SK-N-MC (cell line): ENCODE data around the gene MYADML2.

Source experiments
- DNase-seq: peaks from one replicate; pipeline ENCODE4 v3.0.0-alpha.2; 2011; ENCODE audit warnings: low read depth, low spot score
- H3K27ac ChIP-seq: fragments of 200-600 bp; sonication (generic); 2 replicates; pipeline ENCODE4 v1.5.1; 2016; ENCODE audit warnings: mixed run types
- H3K36me3 ChIP-seq: fragments of 200-600 bp; sonication (generic); 2 replicates; pipeline ENCODE4 v1.6.1; 2017; ENCODE audit warnings: antibody characterized with exemption, low read length, mixed read lengths; ENCODE audit not compliant: insufficient read depth
- H3K4me3 ChIP-seq: fragments of 200-600 bp; sonication (generic); 2 replicates; pipeline ENCODE4 v1.5.1; 2016
- H3K9ac ChIP-seq: fragments of 200-600 bp; sonication (generic); 2 replicates; pipeline ENCODE4 v1.8.0; 2017; ENCODE audit warnings: mixed run types, mixed read lengths; ENCODE audit not compliant: insufficient read length
- H3K9me3 ChIP-seq: fragments of 200-600 bp; sonication (generic); 2 replicates; pipeline ENCODE4 v1.6.1; 2017; ENCODE audit warnings: low read depth, mild to moderate bottlenecking, antibody characterized with exemption, low read length, moderate library complexity, mixed read lengths
- EZH2 ChIP-seq: fragments of 200-600 bp; sonication (generic); IDR thresholded peaks from one replicate; pipeline ENCODE4 v1.6.1; 2017; ENCODE audit warnings: antibody characterized with exemption
- FOXP2 ChIP-seq: optimal IDR thresholded peaks from 2 replicates; pipeline ENCODE3; 2011; ENCODE audit warnings: mild to moderate bottlenecking, moderate library complexity; ENCODE audit not compliant: insufficient read depth; ENCODE audit errors: extremely low read length, control extremely low read depth
- POLR2AphosphoS5 ChIP-seq: IDR thresholded peaks from 2 replicates; pipeline ENCODE4 v1.6.1; 2012; ENCODE audit warnings: mild to moderate bottlenecking, low read depth, low read length, borderline replicate concordance

The MYADML2 gene

GRCh38 chr17:81895400-81895799 lies 51.6 kb downstream of the MYADML2 start:
- Histone ChIP-seq H3K9ac (no peak overlapping the region), H3K36me3 (peaks cover 27% of the 10 kb centered on the region), H3K4me3 (no peak overlapping the region), H3K9me3 (no peaks in the 10 kb centered on the region), H3K27ac (no peak overlapping the region)
- TF ChIP-seq EZH2 (no peak), POLR2AphosphoS5 (no peak), FOXP2 (no peak)
- no peak for DNase-seq

GRCh38 chr17:81891303-81891552 lies 55.8 kb downstream of the MYADML2 start:
- H3K9me3 ChIP-seq, result no peaks in the 10 kb centered on the region
- no peak for TF ChIP-seq POLR2AphosphoS5
- no peak for TF ChIP-seq FOXP2
- no peak for TF ChIP-seq EZH2
- peak overlapping the region; percentile 80 for H3K4me3 ChIP-seq
- peaks cover 55% of the 10 kb centered on the region for H3K36me3 ChIP-seq
- H3K27ac ChIP-seq, result peak overlapping the region; percentile 85
- DNase-seq, result no peak
- peak overlapping the region; percentile 93 for H3K9ac ChIP-seq

GRCh38 chr17:81890447-81891302 lies 56.4 kb downstream of the MYADML2 start:
- Histone ChIP-seq H3K27ac (peak overlapping the region; percentile 85), H3K9me3 (no peaks in the 10 kb centered on the region), H3K36me3 (peaks cover 58% of the 10 kb centered on the region), H3K4me3 (peak overlapping the region; percentile 80), H3K9ac (peak overlapping the region; percentile 93)
- TF ChIP-seq POLR2AphosphoS5 (no peak), FOXP2 (no peak)
- DNase-seq, result no peak
